ENCODE data around the gene SLC24A3. TPM values are rescaled to one million over a fixed set of nuclear protein-coding genes. Genes with fewer than 3 reads are reported as not detected.

SLC24A3 gene
- total RNA-seq, 2 donors from 2014 or later: 3.2 to 6.9 TPM

DNA sequence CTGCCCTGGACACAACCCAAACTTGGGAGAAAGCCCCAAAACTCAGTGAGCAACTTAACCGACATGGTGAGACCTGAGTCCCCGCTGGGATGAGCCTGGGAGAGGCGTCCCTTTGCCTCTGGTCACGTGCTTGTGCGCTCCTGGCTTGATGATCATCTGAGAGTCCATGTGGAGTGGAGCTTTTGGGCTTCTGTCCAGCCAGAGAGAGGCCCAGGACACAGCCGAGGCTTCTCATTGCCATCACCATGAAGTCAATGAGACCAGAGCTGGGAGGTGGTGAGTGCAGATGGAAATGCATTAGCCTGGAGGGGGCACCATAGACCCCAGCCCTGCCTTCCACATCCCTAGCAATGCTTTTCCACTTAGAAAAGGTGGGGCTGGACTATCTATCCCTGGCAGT is 250.0 kb downstream of the SLC24A3 start:
- ATAC-seq (no peak), DNase-seq (no peak)
- intact Hi-C loops (cut with DNase I, micrococcal nuclease): no loop called here

DNA sequence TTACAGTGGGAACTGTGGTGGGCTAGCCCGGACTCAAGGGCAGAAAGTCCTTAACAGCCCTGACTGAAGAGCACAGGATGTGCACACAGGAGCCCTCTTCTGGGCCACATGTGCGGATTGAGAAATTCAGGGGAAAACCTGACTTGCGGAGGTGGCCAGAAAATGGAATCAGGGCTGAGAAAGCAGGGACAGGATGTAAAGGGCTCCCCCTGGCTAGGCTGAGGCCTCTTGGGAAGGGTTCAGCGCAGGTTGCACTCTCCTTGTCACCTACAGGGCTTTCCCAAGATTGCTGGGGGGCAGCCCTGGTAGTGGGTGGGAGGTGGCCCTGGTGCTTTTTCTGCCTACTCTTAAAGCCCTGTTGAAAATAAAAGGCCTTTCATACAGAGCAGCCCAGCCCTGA is 251.2 kb downstream of the SLC24A3 start:
- intact Hi-C loops (cut with DNase I, micrococcal nuclease): no loop called here
- DNase-seq (no peak), ATAC-seq (no peak)

GRCh38 chr20:19465536-19465935 is 253.1 kb downstream of the SLC24A3 start:
- DNase-seq (no peak), ATAC-seq (no peak)
- intact Hi-C loops (cut with DNase I, micrococcal nuclease): no loop called here

DNA sequence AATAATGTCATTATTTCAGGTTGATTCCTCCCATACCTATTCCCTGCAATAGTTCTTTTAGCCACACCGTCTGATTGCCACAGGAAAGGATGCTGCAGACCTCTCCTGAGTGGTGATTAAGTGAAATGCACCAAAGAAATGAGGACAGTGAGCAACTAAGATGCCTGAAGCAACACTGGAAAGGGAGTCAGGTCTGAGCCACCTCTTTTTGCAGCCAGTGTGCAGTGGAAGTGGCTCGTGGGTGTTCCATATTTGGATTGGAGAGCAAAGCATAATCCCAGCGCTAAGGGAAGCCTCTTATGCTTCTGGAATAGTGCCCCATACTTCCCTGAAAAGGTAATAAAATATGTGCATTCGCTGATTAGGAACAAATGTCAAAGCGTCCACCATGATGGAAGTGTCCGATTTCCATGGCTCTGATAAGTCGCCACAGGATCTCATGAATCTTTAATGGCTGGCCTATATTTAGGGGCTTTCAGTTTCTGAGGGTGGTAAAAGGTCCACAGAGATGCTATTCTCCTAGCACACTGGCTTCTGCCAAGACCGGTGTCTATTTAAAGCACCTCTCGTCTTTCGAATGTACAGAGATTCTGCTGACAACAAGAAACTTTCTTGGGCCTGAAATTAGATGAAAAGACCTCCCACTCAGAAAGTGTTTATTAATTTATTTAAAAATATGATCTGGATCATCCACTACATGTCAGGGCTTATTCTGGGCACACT is 253.9 kb downstream of the SLC24A3 start:
- ATAC-seq: no peak
- no peak for DNase-seq
- intact Hi-C loops (cut with DNase I, micrococcal nuclease): no loop called here

GRCh38 chr20:19473216-19473921 is 260.9 kb downstream of the SLC24A3 start:
- DNase-seq (no peak), ATAC-seq (no peak)
- intact Hi-C loops (cut with DNase I, micrococcal nuclease): no loop called here

GRCh38 chr20:19473922-19474286 is 261.5 kb downstream of the SLC24A3 start:
- DNase-seq: no peak
- no peak for ATAC-seq
- intact Hi-C loops (cut with DNase I, micrococcal nuclease): no loop called here

GRCh38 chr20:19478320-19478895 is 266.0 kb downstream of the SLC24A3 start:
- DNase-seq (no peak), ATAC-seq (no peak)
- intact Hi-C loops (cut with DNase I, micrococcal nuclease): no loop called here

- no peak for ATAC-seq
- no peak for DNase-seq
- intact Hi-C loops (cut with DNase I, micrococcal nuclease): no loop called here
Observed at GRCh38 chr20:19482726-19483125, 270.3 kb downstream of the SLC24A3 start.

GRCh38 chr20:19483309-19483708 is 270.9 kb downstream of the SLC24A3 start:
- ATAC-seq (no peak), DNase-seq (no peak)
- intact Hi-C loops (cut with DNase I, micrococcal nuclease): no loop called here

DNA sequence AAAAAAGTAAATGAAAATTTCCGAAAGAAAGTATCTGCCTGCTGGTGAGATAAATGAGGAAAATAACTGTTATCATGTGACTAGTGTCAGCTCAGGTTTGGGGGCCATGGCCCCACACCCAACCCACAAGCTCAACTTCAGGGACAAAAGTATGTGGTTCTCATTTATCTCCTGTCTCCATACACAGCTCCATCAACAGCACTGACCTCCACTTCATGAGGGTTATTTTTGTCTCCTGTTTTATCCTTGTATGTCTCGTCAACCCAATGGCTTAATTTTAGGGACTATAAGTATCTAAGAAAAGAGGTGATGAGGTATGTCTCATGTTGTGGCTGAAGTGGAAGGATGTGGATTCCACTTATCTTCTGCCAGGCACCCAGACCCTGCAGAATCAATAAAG is 274.0 kb downstream of the SLC24A3 start:
- DNase-seq: no peak
- intact Hi-C loops (cut with DNase I, micrococcal nuclease): no loop called here
- no peak for ATAC-seq

DNA sequence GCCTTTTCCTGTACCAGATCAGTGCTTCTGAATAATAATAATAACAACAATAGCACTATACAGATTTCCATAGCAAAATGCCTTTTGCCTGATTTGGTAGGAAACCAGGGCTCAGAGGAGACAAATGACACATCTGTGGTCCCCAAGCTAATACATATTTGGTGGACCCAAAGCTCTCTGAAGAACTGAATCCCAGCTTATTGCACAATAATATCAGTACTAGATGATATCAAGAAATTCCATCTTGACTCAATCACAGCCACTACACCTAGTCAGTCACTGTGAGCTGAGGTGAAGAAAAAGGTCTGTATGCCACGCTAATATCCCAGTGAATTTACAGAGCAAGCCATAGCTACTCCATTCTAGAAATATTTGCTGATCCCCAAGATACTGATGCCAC is 275.0 kb downstream of the SLC24A3 start:
- DNase-seq (no peak), ATAC-seq (no peak)
- intact Hi-C loops (cut with DNase I, micrococcal nuclease): no loop called here

DNA sequence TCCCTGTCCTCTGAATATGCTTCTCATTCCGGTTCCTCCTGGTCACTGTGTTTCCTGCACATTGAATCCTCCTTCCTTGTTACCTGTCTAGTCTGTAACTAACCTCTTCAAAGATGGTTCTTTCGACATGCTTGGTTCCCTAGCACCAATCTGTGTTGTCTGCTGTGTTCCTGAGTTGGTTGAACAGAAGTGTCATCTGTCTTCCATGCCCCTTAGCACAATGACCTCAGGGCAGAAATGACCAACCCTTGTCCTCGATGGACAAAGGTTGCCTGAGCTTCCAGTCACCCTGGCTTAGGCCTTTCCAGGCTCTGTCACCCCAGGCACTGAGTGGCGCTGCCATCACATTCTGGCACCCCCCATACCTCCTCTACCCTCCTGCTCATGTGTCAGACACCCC is 278.8 kb downstream of the SLC24A3 start:
- no peak for ATAC-seq
- DNase-seq: no peak
- intact Hi-C loops (cut with DNase I, micrococcal nuclease): no loop called here

DNA sequence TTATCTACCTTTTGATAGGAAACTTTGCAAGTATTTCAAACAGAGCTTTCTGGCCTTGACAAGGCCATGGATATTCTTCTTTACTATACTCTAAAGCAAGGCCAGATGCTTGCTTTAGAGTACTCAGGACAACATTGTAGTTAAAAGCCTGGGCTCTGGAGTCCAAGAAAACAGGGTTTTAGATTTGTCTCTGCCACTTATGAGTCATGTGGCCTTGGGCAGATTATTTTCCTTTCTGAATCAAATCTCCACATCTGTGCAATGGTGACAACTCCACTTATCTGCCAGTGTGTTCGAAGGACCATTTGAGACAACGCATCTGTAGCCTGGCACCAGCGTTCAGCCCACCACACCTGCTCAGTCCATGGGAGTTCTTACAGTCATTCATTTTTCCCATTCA is 279.7 kb downstream of the SLC24A3 start:
- ATAC-seq: no peak
- intact Hi-C loops (cut with DNase I, micrococcal nuclease): no loop called here
- no peak for DNase-seq

- DNase-seq (no peak), ATAC-seq (no peak)
- intact Hi-C loops (cut with DNase I, micrococcal nuclease): no loop called here
Observed at GRCh38 chr20:19492687-19493336, 280.4 kb downstream of the SLC24A3 start.

DNA sequence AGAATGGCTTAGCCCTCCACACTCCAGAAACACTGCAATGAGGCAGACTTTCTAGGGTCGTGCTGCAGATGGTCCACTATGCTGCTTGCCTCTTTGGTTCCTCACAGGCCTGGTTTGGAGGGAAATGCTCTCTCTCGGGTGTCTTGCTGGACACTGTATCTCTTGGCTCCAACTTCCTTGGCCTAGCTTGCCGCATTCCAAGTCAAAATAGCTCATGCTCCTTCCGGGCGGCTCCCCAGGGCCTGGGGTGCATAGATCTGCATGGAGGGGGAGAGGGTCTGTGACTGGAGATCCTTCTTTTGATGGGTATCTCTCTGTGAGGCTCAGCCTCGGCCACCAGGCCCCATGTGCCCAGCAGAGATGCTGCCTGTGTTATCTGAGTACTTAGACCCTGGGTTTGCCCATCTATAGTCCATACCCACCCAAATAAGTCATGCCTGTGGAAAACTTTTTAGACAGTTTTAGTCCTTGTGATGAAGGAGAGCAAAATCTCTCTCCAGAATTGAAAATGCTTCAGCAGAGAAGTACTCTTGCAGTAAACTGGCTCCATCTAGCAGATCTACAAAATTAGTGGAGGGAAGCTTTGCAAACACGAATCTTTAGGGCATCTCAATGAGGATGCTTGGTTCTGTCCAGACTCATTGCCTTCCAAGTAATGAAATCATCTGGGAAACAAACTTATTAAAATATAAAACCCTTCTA is 281.5 kb downstream of the SLC24A3 start:
- ATAC-seq (no peak), DNase-seq (no peak)
- intact Hi-C loops (cut with DNase I, micrococcal nuclease): no loop called here

- no peak for ATAC-seq
- intact Hi-C loops (cut with DNase I, micrococcal nuclease): no loop called here
Observed at GRCh38 chr20:19495905-19496703, 283.7 kb downstream of the SLC24A3 start.

GRCh38 chr20:19497064-19497463 is 284.6 kb downstream of the SLC24A3 start:
- intact Hi-C loops (cut with DNase I, micrococcal nuclease): no loop called here
- no peak for ATAC-seq
- no peak for DNase-seq

More at GRCh38 chr20:19495905-19496703, 283.7 kb downstream of the SLC24A3 start:
- no peak for DNase-seq

DNA sequence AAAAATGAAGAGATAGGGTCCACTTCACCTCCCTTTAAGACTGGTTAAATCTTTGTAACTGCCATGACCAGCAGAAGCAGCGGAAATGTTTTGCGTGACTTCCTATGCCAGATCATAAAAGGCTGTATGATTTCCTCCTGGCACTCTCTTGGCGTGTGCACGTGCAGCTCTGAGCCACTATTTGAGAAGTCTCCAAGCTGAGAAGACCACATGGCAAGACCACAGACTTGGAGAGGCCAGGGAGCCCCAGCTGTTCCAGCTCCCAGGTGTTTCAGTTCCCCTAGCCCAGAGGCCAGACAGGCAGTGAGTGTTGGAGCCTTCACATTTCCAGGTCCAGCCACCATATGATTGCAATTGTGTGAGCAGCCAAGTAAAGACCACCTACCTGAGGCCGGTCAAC is 286.3 kb downstream of the SLC24A3 start:
- DNase-seq: no peak
- ATAC-seq: no peak
- intact Hi-C loops (cut with DNase I, micrococcal nuclease): no loop called here
